K562 (cell line): ENCODE data around the gene CAPN12. TPM values are rescaled to one million over a fixed set of nuclear protein-coding genes. Genes with fewer than 3 reads are reported as not detected.

ENCODE experiments used
- ATF1 ChIP-seq, 2 experiments: fragments of 450-650 bp in 1 of 2; IDR thresholded peaks; 2 replicates each; pipeline ENCODE4 v1.6.1; 2016; ENCODE audit warnings: missing compliant biosample characterization in 1 of 2, missing genetic modification characterization in 1 of 2
- CCNT2 ChIP-seq: IDR thresholded peaks from 2 replicates; pipeline ENCODE4 v1.6.1; 2011; ENCODE audit warnings: borderline replicate concordance, low read depth, mild to moderate bottlenecking, moderate library complexity, mixed read lengths, low read length; ENCODE audit not compliant: insufficient read length; ENCODE audit errors: extremely low read depth
- ELF4 ChIP-seq: fragments of 450-650 bp; formaldehyde crosslinking; IDR thresholded peaks from 2 replicates; pipeline ENCODE4 v1.4.0; 2022; ENCODE audit warnings: missing genetic modification characterization
- HDAC1 ChIP-seq, 2 experiments: fragments of 450-650 bp; IDR thresholded peaks; 2 replicates each; pipeline ENCODE4 v1.6.1; 2016 to 2017; ENCODE audit warnings: inconsistent platforms in 1 of 2, mild to moderate bottlenecking in 1 of 2, moderate library complexity in 1 of 2
- KLF10 ChIP-seq: fragments of 250-450 bp; sonication (Bioruptor Pico); IDR thresholded peaks from 2 replicates; pipeline ENCODE4 v1.6.1; 2021; ENCODE audit warnings: matching md5 sums
- NFYB ChIP-seq: IDR thresholded peaks from 2 replicates; pipeline ENCODE4 v1.6.1; 2011; ENCODE audit warnings: mild to moderate bottlenecking, moderate library complexity; ENCODE audit not compliant: insufficient read length; ENCODE audit errors: extremely low read depth
- NR4A1 ChIP-seq, 2 experiments: fragments of 250-450 bp in 1 of 2; fragments of 450-650 bp in 1 of 2; sonication (Bioruptor Pico) in 1 of 2; IDR thresholded peaks; 2 replicates each; pipeline versions ENCODE4 v1.4.0 to v1.6.1; 2016 to 2020; ENCODE audit warnings: mild to moderate bottlenecking in 2 of 2, missing compliant biosample characterization in 1 of 2, missing genetic modification characterization in 1 of 2, moderate library complexity in 1 of 2
- PHTF2 ChIP-seq: fragments of 250-450 bp; sonication (Bioruptor Pico); IDR thresholded peaks from 2 replicates; pipeline ENCODE4 v1.5.0; 2021; ENCODE audit warnings: mild to moderate bottlenecking
- POLR2AphosphoS5 ChIP-seq: IDR thresholded peaks from 2 replicates; pipeline ENCODE4 v1.6.1; 2011; ENCODE audit warnings: mild to moderate bottlenecking, low read depth, low read length, moderate library complexity; ENCODE audit not compliant: control insufficient read depth, insufficient read depth
- TBP ChIP-seq: optimal IDR thresholded peaks from 2 replicates; pipeline ENCODE3; 2011; ENCODE audit warnings: low read depth, low read length, improper control_type of control experiment
- USF1 ChIP-seq: sonication (generic); formaldehyde crosslinking; IDR thresholded peaks from 2 replicates; pipeline ENCODE4 v1.9.0; 2022; ENCODE audit warnings: mild to moderate bottlenecking, missing genetic modification reagents
- ZNF384 ChIP-seq: IDR thresholded peaks from 2 replicates; pipeline ENCODE4 v1.6.1; 2012; ENCODE audit warnings: low read depth, low read length, improper control_type of control experiment
- ZNF407 ChIP-seq: fragments of 450-650 bp; IDR thresholded peaks from 2 replicates; pipeline ENCODE4 v1.6.1; 2016; ENCODE audit warnings: low read depth
- polyA plus RNA-seq, 8 experiments: library from polyadenylated mRNA; depleted of rRNA in 4 of 8; stranded (reverse) in 5 of 8; unstranded in 3 of 8; fragments of >200 nt; fragmentation: Nextera tagmentation in 2 of 8; fragmentation: Illumina TruSeq in 1 of 8; extraction: Ambion mirVana in 2 of 8; extraction: Trizol in 1 of 8; gene quantifications; 2 replicates each; pipeline versions ENCODE4 v1.2.1 to v1.2.3, GENCODE V29; 2011 to 2014; ENCODE audit warnings: inconsistent platforms in 1 of 8, missing spikeins in 1 of 8
- total RNA-seq, 7 experiments: library from RNA; depleted of rRNA in 6 of 7; stranded (reverse); fragments of >200 nt in 6 of 7; fragmentation: Illumina TruSeq in 2 of 7; extraction: Trizol in 2 of 7; gene quantifications; 2 replicates each; pipeline versions ENCODE4 v1.2.1 to v1.2.3, GENCODE V29; 2011 to 2021; ENCODE audit warnings: low replicate concordance in 1 of 7
- TF ChIP-seq, protein P1 (sequence below): fragments of 250-450 bp; sonication (Bioruptor Pico); IDR thresholded peaks from 2 replicates; pipeline ENCODE4 v1.4.0; 2020; ENCODE audit warnings: borderline replicate concordance

The CAPN12 gene
- total and polyA plus RNA-seq, 9 of the 15 experiments (the other 6 are each of a cell fraction or from before 2014, with no cell fraction given) = 0.83 to 7.0 (median 1.6) TPM

GRCh38 chr19:38729653-38730469 is 14.4 kb downstream of the CAPN12 start (continued):
- TF ChIP-seq NFYB (no peak), ZNF384 (peak; percentile 58; the same call in 1 of the 2 replicates), POLR2AphosphoS5 (no peak), TBP (no peak), ATF1 (CRISPR knock-in tag; IDR thresholded peaks at IDR 0.05) (no peak), ATF1 (tag; IDR thresholded peaks at IDR 0.05) (no peak), PHTF2 (CRISPR knock-in tag) (no peak), ELF4 (CRISPR knock-in tag) (no peak), NR4A1 (CRISPR knock-in tag; IDR thresholded peaks at IDR 0.05) (no peak), NR4A1 (tag; IDR thresholded peaks at IDR 0.05) (no peak), HDAC1 (IDR thresholded peaks at IDR 0.05) (0 out of 4 replicates have a peak, but pooled peaks of 1 of the 2 experiments have one; percentile 21), ZNF407 (no peak), KLF10 (CRISPR knock-in tag) (no peak), CCNT2 (no peak), USF1 (CRISPR knock-in tag) (0 out of 2 replicates have a peak, but pooled peaks have one; percentile 18)
- TF ChIP-seq, protein P1, sequence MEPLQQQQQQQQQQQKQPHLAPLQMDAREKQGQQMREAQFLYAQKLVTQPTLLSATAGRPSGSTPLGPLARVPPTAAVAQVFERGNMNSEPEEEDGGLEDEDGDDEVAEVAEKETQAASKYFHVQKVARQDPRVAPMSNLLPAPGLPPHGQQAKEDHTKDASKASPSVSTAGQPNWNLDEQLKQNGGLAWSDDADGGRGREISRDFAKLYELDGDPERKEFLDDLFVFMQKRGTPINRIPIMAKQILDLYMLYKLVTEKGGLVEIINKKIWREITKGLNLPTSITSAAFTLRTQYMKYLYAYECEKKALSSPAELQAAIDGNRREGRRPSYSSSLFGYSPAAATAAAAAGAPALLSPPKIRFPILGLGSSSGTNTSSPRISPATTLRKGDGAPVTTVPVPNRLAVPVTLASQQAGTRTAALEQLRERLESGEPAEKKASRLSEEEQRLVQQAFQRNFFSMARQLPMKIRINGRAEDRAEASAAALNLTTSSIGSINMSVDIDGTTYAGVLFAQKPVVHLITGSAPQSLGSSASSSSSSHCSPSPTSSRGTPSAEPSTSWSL (CRISPR knock-in tag) = no peak
